Caco-2 (cell line): ENCODE measurements around the gene PTPA. TPM values are rescaled to one million over a fixed set of nuclear protein-coding genes. Genes with fewer than 3 reads are reported as not detected.

Source experiments
- BruUV-seq: library from RNA; stranded (reverse); fragments of 400-500 nt; replicated peaks from 2 replicates; lab custom pipeline; 2021; lab: Mats Ljungman, UMichigan
- CTCF ChIA-PET: fragments of 300-600 bp; sonication (Branson Sonifier 250); formaldehyde crosslinking; loops from one replicate; lab custom pipeline; 2022; ENCODE audit warnings: antibody characterized with exemption; lab: Charles Lee
- POLR2A ChIA-PET: fragments of 300-600 bp; sonication (Branson Sonifier 250); formaldehyde crosslinking; loops from one replicate; lab custom pipeline; 2022; ENCODE audit warnings: antibody characterized with exemption; lab: Charles Lee
- DNase-seq, 2 experiments: peaks; one replicate each; pipeline versions ENCODE4 v3.0.0 to v3.0.0-alpha.2; 2020 to 2022
- H3K27me3 ChIP-seq: replicated peaks from 2 replicates; pipeline ENCODE4 v1.6.0; 2011; ENCODE audit warnings: low read length; ENCODE audit not compliant: control insufficient read depth, insufficient read depth
- H3K36me3 ChIP-seq: 2 replicates; pipeline ENCODE4 v1.5.1; 2011; ENCODE audit warnings: low read length; ENCODE audit not compliant: control insufficient read depth, insufficient read depth
- H3K4me1 ChIP-seq: fragments of 250-450 bp; sonication (Bioruptor Pico); 2 replicates; pipeline ENCODE4 v1.5.1; 2020; ENCODE audit warnings: mild to moderate bottlenecking
- H3K4me3 ChIP-seq: 2 replicates; pipeline ENCODE4 v1.5.1; 2011; ENCODE audit warnings: low read depth, mild to moderate bottlenecking, control low read depth, low read length
- H3K9me3 ChIP-seq: fragments of 250-450 bp; sonication (Bioruptor Pico); 2 replicates; pipeline ENCODE4 v1.5.1; 2020; ENCODE audit warnings: mild to moderate bottlenecking, moderate library complexity
- H3K27ac Mint-ChIP-seq: one replicate; pipeline ENCODE4 v1.8.0; 2022; ENCODE audit warnings: mixed read lengths; ENCODE audit not compliant: unreplicated experiment
- H3K27me3 Mint-ChIP-seq: one replicate; pipeline ENCODE4 v1.8.0; 2022; ENCODE audit warnings: mixed read lengths; ENCODE audit not compliant: insufficient read depth, unreplicated experiment
- H3K36me3 Mint-ChIP-seq: one replicate; pipeline ENCODE4 v1.8.0; 2022; ENCODE audit warnings: mild to moderate bottlenecking, mixed read lengths; ENCODE audit not compliant: insufficient read depth, unreplicated experiment
- H3K4me1 Mint-ChIP-seq: one replicate; pipeline ENCODE4 v1.8.0; 2022; ENCODE audit warnings: low read depth, mixed read lengths; ENCODE audit not compliant: unreplicated experiment
- H3K4me3 Mint-ChIP-seq: one replicate; pipeline ENCODE4 v1.8.0; 2022; ENCODE audit warnings: mild to moderate bottlenecking, moderate library complexity, mixed read lengths; ENCODE audit not compliant: unreplicated experiment
- H3K9me3 Mint-ChIP-seq: one replicate; pipeline ENCODE4 v1.8.0; 2022; ENCODE audit warnings: mixed read lengths; ENCODE audit not compliant: unreplicated experiment
- intact Hi-C: fragments of 100-400 bp; cut with micrococcal nuclease; formaldehyde crosslinking; loops from one replicate; pipeline ENCODE4 v1.10.0; 2022; ENCODE audit not compliant: unreplicated experiment
- total RNA-seq: library from RNA; stranded (reverse); gene quantifications from 2 replicates; pipeline ENCODE4 v1.2.3, GENCODE V29; 2022
- TF ChIP-seq, protein P1 (sequence below), 2 experiments: fragments of 200-600 bp in 1 of 2; IDR thresholded peaks; 1 replicate in 1 of 2; 2 replicates in 1 of 2; pipeline versions ENCODE4 v1.5.1 to v1.8.0; 2011 to 2022; ENCODE audit warnings: antibody characterized with exemption in 1 of 2, control low read depth in 1 of 2, inconsistent platforms in 1 of 2, low read depth in 1 of 2, low read length in 1 of 2, mild to moderate bottlenecking in 1 of 2, moderate library complexity in 1 of 2; ENCODE audit not compliant: insufficient read depth in 1 of 2, severe bottlenecking in 1 of 2, unreplicated experiment in 1 of 2

PTPA gene
- total RNA-seq, 1 experiment from 2014 or later, result 100 TPM

DNA sequence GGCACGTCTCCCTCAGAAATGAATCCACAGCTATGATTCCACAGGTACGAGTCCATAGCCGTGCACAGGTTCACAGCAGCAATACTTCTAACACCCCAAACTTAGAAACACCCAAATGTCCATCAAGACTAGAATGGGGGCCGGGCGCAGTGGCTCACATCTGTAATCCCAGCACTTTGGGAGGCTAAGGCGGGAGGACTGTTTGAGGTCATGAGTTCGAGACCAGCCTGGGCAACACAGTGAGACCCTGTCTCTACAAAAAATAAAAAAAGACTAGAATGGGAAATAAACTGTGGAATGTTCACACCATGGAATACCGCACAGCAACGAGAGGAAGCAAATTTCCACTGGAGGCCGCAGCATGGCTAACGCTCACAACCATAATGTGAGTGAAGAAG is 34.6 kb upstream of the PTPA start:
- H3K4me1 Mint-ChIP-seq, result no peaks in the 10 kb centered on the region
- ChIA-PET CTCF (no interaction called here), POLR2A (no interaction called here)
- H3K9me3 Mint-ChIP-seq, result no peaks in the 10 kb centered on the region
- Histone ChIP-seq H3K4me1 (peaks cover 8% of the 10 kb centered on the region; the same call in 1 of the 2 replicates), H3K4me3 (no peak overlapping the region), H3K9me3 (no peaks in the 10 kb centered on the region), H3K36me3 (no peaks in the 10 kb centered on the region), H3K27me3 (no peaks in the 10 kb centered on the region)
- BruUV-seq, result no TSS peak
- TF ChIP-seq, protein P1, sequence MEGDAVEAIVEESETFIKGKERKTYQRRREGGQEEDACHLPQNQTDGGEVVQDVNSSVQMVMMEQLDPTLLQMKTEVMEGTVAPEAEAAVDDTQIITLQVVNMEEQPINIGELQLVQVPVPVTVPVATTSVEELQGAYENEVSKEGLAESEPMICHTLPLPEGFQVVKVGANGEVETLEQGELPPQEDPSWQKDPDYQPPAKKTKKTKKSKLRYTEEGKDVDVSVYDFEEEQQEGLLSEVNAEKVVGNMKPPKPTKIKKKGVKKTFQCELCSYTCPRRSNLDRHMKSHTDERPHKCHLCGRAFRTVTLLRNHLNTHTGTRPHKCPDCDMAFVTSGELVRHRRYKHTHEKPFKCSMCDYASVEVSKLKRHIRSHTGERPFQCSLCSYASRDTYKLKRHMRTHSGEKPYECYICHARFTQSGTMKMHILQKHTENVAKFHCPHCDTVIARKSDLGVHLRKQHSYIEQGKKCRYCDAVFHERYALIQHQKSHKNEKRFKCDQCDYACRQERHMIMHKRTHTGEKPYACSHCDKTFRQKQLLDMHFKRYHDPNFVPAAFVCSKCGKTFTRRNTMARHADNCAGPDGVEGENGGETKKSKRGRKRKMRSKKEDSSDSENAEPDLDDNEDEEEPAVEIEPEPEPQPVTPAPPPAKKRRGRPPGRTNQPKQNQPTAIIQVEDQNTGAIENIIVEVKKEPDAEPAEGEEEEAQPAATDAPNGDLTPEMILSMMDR (IDR thresholded peaks at IDR 0.05; ENCODE audit: insufficient read depth in 1 of 2, low read depth in 1 of 2, low read length in 1 of 2, severe bottlenecking in 1 of 2, unreplicated experiment in 1 of 2), result no peak
- intact Hi-C loops, result no loop called here
- no peak overlapping the region for H3K27ac Mint-ChIP-seq
- H3K4me3 Mint-ChIP-seq, result no peak overlapping the region
- no peak for DNase-seq
- H3K27me3 Mint-ChIP-seq, result no peaks in the 10 kb centered on the region
- H3K36me3 Mint-ChIP-seq, result peaks cover 13% of the 10 kb centered on the region

DNA sequence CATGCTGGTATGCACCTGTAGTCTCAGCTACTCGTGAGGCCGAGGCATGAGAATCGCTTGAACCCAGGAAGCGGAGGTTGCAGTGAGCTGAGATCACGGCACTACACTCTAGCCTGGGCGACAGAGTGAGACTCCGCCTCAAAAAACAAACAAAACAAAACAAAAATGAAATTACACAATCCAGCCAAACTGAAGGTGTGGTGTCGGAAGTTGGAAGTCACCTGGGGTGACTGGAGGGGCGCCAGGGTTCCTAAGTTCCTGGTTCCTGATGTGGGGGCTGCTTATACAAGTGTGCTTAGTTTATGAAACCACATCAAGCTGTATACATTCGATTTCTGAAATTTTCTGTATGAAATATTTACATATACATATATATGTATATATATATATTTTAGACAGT is 34.0 kb upstream of the PTPA start:
- no TSS peak for BruUV-seq
- ChIA-PET POLR2A (no interaction called here), CTCF (no interaction called here)
- peaks cover 11% of the 10 kb centered on the region; the same call in 1 of the 2 replicates for H3K4me1 ChIP-seq
- no peaks in the 10 kb centered on the region for H3K36me3 ChIP-seq
- H3K36me3 Mint-ChIP-seq, result peaks cover 13% of the 10 kb centered on the region
- no peak overlapping the region for H3K27ac Mint-ChIP-seq
- H3K9me3 ChIP-seq, result no peaks in the 10 kb centered on the region
- H3K4me1 Mint-ChIP-seq, result no peaks in the 10 kb centered on the region
- TF ChIP-seq, protein P1 (IDR thresholded peaks at IDR 0.05; ENCODE audit: insufficient read depth in 1 of 2, low read depth in 1 of 2, low read length in 1 of 2, severe bottlenecking in 1 of 2, unreplicated experiment in 1 of 2), result no peak
- H3K9me3 Mint-ChIP-seq, result no peaks in the 10 kb centered on the region
- no peak overlapping the region for H3K4me3 ChIP-seq
- H3K27me3 Mint-ChIP-seq, result no peaks in the 10 kb centered on the region
- H3K27me3 ChIP-seq, result no peaks in the 10 kb centered on the region
- DNase-seq, result no peak
- intact Hi-C loops, result no loop called here
- H3K4me3 Mint-ChIP-seq, result no peak overlapping the region

DNA sequence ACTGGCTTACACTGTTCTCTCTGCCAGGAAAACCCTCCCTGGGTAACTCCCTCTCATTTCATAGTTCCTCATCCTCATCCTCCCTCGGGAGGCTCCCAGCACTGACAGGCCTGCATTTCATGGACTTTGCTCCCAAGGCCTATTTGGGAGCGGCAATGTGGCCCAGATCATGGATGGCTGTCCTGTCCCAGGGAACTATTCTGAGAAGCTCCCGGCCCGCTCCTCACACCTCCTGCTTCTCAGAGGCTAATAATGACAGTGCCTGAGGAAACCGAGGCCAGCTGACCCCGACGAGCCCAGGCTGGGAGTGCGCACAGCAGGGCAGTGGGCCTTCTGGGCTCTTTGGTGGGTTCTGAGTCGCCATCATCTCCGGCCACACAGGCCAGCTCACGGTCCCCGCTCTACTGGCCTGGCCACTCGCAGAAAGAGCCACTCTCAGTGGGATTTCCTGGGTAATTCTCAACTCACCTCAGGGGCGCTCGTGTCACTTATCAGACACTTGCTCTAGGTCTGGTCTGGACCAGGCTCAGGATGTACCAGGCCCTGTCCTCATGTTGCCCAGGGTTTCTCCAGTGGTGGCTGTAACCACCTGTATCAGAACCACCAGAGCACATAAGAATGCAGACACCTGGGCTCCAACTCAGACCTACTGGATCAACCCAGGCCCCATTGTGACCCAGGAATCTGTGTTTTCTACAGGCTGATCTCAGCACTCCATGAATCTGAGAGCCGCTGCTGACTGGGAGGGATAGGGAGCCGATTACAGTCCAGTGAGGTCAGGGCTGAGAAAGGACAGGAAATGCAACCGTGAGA is 32.3 kb upstream of the PTPA start:
- H3K9me3 Mint-ChIP-seq, result no peaks in the 10 kb centered on the region
- H3K27ac Mint-ChIP-seq, result no peak overlapping the region
- Histone ChIP-seq H3K4me3 (no peak overlapping the region), H3K9me3 (no peaks in the 10 kb centered on the region), H3K4me1 (peaks cover 14% of the 10 kb centered on the region; the same call in 1 of the 2 replicates), H3K36me3 (no peaks in the 10 kb centered on the region), H3K27me3 (no peaks in the 10 kb centered on the region)
- H3K27me3 Mint-ChIP-seq, result no peaks in the 10 kb centered on the region
- CTCF ChIA-PET, result no interaction called here
- POLR2A ChIA-PET, result no interaction called here
- TF ChIP-seq, protein P1 (IDR thresholded peaks at IDR 0.05; ENCODE audit: insufficient read depth in 1 of 2, low read depth in 1 of 2, low read length in 1 of 2, severe bottlenecking in 1 of 2, unreplicated experiment in 1 of 2), result no peak
- intact Hi-C loops, result no loop called here
- H3K36me3 Mint-ChIP-seq, result peaks cover 13% of the 10 kb centered on the region
- H3K4me1 Mint-ChIP-seq, result peaks cover 5% of the 10 kb centered on the region
- H3K4me3 Mint-ChIP-seq, result peak overlapping the region; percentile 45
- peak in 1 of 2 experiments; percentile 34 for DNase-seq
- no TSS peak for BruUV-seq
